Tibial nerve (tissue), 4 donors: ENCODE results near the gene TOX2. TPM values are rescaled to one million over a fixed set of nuclear protein-coding genes. Genes with fewer than 3 reads are reported as not detected.
A peak's percentile ranks its signal among the peaks of the same experiment; 100 is the strongest.

Source experiments
- DNase-seq, 2 donors: peaks; one replicate each; pipeline ENCODE4 v3.0.0-alpha.2; 2019; ENCODE audit warnings: low spot score in 2 of 2
- H3K27ac ChIP-seq, 4 donors: fragments of 200-600 bp; sonication (generic) in 3 of 4; one replicate each; pipeline ENCODE4 v1.5.1; 2017 to 2019; ENCODE audit warnings: mild to moderate bottlenecking in 1 of 4
- H3K27me3 ChIP-seq, 2 donors: fragments of 200-600 bp; sonication (generic) in 1 of 2; one replicate each; pipeline versions ENCODE4 v1.5.1 to v1.6.0; 2017 to 2019
- H3K36me3 ChIP-seq, 3 donors: fragments of 200-600 bp; sonication (generic); one replicate each; pipeline ENCODE4 v1.5.1; 2018 to 2019
- H3K4me1 ChIP-seq, 4 donors: fragments of 200-600 bp; sonication (generic) in 3 of 4; one replicate each; pipeline ENCODE4 v1.5.1; 2017 to 2019
- H3K4me3 ChIP-seq, 4 donors: fragments of 200-600 bp; sonication (generic) in 3 of 4; one replicate each; pipeline ENCODE4 v1.5.1; 2017 to 2019; ENCODE audit warnings: mild to moderate bottlenecking in 1 of 4, moderate library complexity in 1 of 4
- H3K9me3 ChIP-seq, 4 donors: fragments of 200-600 bp; sonication (generic) in 3 of 4; one replicate each; pipeline ENCODE4 v1.5.1; 2017 to 2019
- EP300 ChIP-seq, 2 donors: sonication (generic); formaldehyde crosslinking; IDR thresholded peaks; one replicate each; pipeline ENCODE4 v1.6.1; 2017; ENCODE audit warnings: antibody characterized with exemption in 2 of 2, mild to moderate bottlenecking in 1 of 2
- POLR2A ChIP-seq, 2 donors: fragments of 450-650 bp; IDR thresholded peaks; one replicate each; pipeline ENCODE4 v1.6.1; 2017; ENCODE audit warnings: antibody characterized with exemption in 2 of 2, mild to moderate bottlenecking in 2 of 2, moderate library complexity in 2 of 2
- WGBS, 2 donors: methylation state at CpG; one replicate each; pipeline ENCODE4 v1.1.5; 2018; 5-methylcytosine and 5-hydroxymethylcytosine counted together
- total RNA-seq, 4 donors: library from RNA; depleted of rRNA; stranded (reverse); fragments of >200 nt; gene quantifications; one replicate each; pipeline ENCODE4 v1.1.0, GENCODE V29; 2016
- TF ChIP-seq, protein P1 (sequence below), 5 experiments: fragments of 200-600 bp in 3 of 5; fragments of 450-650 bp in 2 of 5; sonication (generic) in 3 of 5; IDR thresholded peaks; one replicate each; pipeline ENCODE4 v1.5.1; 2016 to 2019; ENCODE audit warnings: antibody characterized with exemption in 5 of 5, mild to moderate bottlenecking in 3 of 5, moderate library complexity in 2 of 5

TOX2 gene
- total RNA-seq, 4 donors from 2014 or later, result 1.3 to 3.3 (median 1.9) TPM

DNA sequence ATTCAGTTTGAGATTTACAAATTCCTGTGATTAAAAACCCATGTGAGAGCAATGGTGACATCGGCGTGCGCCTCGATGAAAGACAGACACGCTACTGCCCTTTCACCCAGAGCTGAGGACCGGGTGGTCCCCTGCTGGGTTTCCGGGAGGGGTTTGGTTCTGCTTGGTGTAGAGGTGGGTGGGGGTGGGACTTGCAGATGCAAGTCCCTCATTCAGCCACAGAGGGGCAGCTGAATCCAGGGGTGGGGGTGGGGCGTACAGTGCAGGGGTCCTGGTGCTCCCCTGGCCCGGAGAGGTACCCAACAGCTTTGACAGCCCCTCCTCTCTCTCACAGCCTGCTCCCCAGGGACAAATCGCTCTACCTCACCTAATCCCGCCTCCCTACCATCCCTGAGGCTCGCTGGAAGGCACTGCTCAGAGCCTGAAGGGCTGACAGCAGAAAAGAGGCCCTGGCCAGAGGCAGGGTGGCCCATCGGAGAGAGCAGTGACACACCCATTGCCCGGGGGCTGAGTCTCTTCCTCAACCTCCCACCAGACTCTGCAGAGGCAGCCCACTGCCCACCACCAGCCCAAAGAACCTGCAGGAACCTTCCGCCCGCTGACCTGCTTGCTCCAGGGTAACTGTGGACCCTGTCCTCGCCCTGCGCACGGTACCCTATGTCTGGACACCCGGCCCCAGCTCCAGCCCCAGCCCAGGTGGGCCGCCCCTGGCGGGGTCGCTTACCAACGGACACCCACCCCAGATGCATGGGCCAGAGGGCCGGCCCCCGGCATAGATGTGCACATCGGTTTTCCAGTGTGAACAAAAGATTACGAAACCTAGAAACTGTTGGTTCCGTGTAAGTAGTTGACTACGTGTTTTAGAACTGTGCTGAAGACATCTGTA is 153.9 kb downstream of the TOX2 start:
- WGBS, 2 donors, result 76 to 77% methylated on average over 28 to 29 of the region's 30 CpGs
- Histone ChIP-seq H3K27ac (no peak overlapping the region), H3K36me3 (no peaks in the 10 kb centered on the region), H3K4me1 (no peaks in the 10 kb centered on the region), H3K9me3 (peaks cover 0 to 5% (median 0%) of the 10 kb centered on the region in 4 donors), H3K27me3 (no peaks in the 10 kb centered on the region), H3K4me3 (no peak overlapping the region)
- no peak for TF ChIP-seq EP300 (IDR thresholded peaks at IDR 0.05)
- TF ChIP-seq, protein P1, sequence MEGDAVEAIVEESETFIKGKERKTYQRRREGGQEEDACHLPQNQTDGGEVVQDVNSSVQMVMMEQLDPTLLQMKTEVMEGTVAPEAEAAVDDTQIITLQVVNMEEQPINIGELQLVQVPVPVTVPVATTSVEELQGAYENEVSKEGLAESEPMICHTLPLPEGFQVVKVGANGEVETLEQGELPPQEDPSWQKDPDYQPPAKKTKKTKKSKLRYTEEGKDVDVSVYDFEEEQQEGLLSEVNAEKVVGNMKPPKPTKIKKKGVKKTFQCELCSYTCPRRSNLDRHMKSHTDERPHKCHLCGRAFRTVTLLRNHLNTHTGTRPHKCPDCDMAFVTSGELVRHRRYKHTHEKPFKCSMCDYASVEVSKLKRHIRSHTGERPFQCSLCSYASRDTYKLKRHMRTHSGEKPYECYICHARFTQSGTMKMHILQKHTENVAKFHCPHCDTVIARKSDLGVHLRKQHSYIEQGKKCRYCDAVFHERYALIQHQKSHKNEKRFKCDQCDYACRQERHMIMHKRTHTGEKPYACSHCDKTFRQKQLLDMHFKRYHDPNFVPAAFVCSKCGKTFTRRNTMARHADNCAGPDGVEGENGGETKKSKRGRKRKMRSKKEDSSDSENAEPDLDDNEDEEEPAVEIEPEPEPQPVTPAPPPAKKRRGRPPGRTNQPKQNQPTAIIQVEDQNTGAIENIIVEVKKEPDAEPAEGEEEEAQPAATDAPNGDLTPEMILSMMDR (IDR thresholded peaks at IDR 0.05), result no peak
- no peak for TF ChIP-seq POLR2A (IDR thresholded peaks at IDR 0.05)
- DNase-seq, result no peak

DNA sequence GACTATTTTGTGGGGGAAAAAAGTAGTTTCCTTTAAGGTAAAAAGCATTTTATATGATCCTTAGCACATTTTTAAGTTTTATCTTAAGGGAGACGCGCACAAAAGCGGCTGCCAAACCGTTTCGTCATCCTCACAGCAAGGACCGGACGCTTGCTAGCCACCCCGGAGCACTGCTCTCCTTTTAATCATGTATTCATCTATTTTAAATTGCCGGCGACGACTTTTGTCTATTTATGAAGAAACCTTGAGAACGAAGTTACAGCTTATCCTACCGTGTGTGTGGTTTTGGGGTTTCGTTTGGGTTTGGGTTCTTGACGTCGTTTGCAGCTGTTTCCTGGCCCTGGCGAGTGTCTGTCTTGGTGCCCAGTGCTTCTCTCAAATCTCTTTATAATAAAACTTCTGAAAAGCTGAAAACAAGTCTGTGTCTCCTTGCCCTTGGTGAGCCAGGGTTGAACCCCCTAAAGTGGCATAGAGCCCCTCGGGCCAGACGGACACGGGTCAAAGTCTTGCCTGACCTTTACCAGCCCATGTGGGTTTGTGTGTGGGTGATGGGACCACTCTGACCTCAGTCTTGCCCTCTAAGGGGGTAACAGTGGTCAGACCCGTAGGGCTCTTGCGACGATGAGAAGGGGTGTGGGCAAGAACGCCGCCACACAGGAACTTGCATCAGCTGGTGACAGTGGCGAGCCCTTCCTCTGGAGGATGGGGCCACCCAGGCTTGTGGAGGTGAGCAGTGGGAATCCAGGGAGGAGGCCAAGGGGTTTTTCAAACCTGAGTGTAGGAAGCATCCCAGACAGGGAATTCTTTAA is 154.8 kb downstream of the TOX2 start:
- TF ChIP-seq, protein P1 (IDR thresholded peaks at IDR 0.05), result no peak
- TF ChIP-seq EP300 (IDR thresholded peaks at IDR 0.05) (no peak), POLR2A (IDR thresholded peaks at IDR 0.05) (no peak)
- no peaks in the 10 kb centered on the region for H3K36me3 ChIP-seq
- no peak overlapping the region for H3K4me3 ChIP-seq
- H3K9me3 ChIP-seq, result peaks cover 0 to 5% (median 0%) of the 10 kb centered on the region in 4 donors
- peak overlapping the region in 1 of 4 donors; percentile 12 for H3K27ac ChIP-seq
- H3K27me3 ChIP-seq, result no peaks in the 10 kb centered on the region
- DNase-seq, result no peak
- H3K4me1 ChIP-seq, result no peaks in the 10 kb centered on the region
- 62 to 68% methylated on average over 26 of the region's 26 CpGs for WGBS, 2 donors

GRCh38 chr20:44070139-44070900 is 155.7 kb downstream of the TOX2 start:
- peaks cover 0 to 5% (median 0%) of the 10 kb centered on the region in 4 donors for H3K9me3 ChIP-seq
- H3K36me3 ChIP-seq, result no peaks in the 10 kb centered on the region
- 53 to 61% methylated on average over 14 to 16 of the region's 17 CpGs for WGBS, 2 donors
- TF ChIP-seq POLR2A (IDR thresholded peaks at IDR 0.05), result no peak
- TF ChIP-seq, protein P1 (IDR thresholded peaks at IDR 0.05), result no peak
- no peak for TF ChIP-seq EP300 (IDR thresholded peaks at IDR 0.05)
- no peaks in the 10 kb centered on the region for H3K4me1 ChIP-seq
- no peaks in the 10 kb centered on the region for H3K27me3 ChIP-seq
- H3K27ac ChIP-seq, result peak overlapping the region in 1 of 4 donors; percentile 12
- no peak overlapping the region for H3K4me3 ChIP-seq
- DNase-seq, result no peak

DNA sequence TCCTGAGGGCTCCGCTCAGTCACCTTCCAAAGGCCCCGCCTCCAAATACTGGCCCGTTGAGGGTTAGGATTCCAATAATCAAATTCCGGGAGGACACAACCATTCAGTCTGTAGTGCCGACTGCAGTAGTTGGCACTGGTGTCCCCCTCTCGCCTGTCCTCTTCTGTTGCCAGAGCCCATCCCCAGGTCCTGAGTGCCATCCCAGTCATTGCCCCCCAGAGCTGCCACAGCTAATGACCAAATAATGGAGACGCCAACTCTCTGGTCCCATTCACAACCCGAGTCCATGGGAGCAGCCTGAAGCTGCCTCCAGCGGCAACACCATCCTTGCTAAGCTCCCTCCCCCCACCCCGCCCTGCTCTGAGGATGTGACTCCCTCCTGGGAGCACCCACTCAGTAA is 156.4 kb downstream of the TOX2 start:
- H3K27me3 ChIP-seq, result no peaks in the 10 kb centered on the region
- no peaks in the 10 kb centered on the region for H3K36me3 ChIP-seq
- TF ChIP-seq, protein P1 (IDR thresholded peaks at IDR 0.05), result no peak
- peaks cover 0 to 5% (median 0%) of the 10 kb centered on the region in 4 donors for H3K9me3 ChIP-seq
- 80 to 90% methylated on average over 10 of the region's 10 CpGs for WGBS, 2 donors
- H3K4me3 ChIP-seq, result no peak overlapping the region
- no peak overlapping the region for H3K27ac ChIP-seq
- DNase-seq, result no peak
- H3K4me1 ChIP-seq, result no peaks in the 10 kb centered on the region
